LNCAP (cell line): ENCODE results near the gene BLOC1S4.

Experiments used
- CTCF ChIP-seq: fragments of 450-650 bp; IDR thresholded peaks from 2 replicates; pipeline ENCODE4 v1.5.1; 2017; ENCODE audit warnings: mild to moderate bottlenecking

BLOC1S4 gene

GRCh38 chr4:6694177-6694901 is 21.6 kb upstream of the BLOC1S4 start:
- TF ChIP-seq CTCF = no peak

- TF ChIP-seq CTCF = no peak
Observed at GRCh38 chr4:6695660-6696610, 20.0 kb upstream of the BLOC1S4 start.

GRCh38 chr4:6696611-6697010 is 19.4 kb upstream of the BLOC1S4 start:
- no peak for TF ChIP-seq CTCF

GRCh38 chr4:6697131-6697530 is 18.8 kb upstream of the BLOC1S4 start:
- TF ChIP-seq CTCF = no peak

- no peak for TF ChIP-seq CTCF
Observed at GRCh38 chr4:6699388-6699787, 16.6 kb upstream of the BLOC1S4 start.

- no peak for TF ChIP-seq CTCF
Observed at GRCh38 chr4:6699903-6700302, 16.1 kb upstream of the BLOC1S4 start.

GRCh38 chr4:6701371-6701770 is 14.6 kb upstream of the BLOC1S4 start:
- TF ChIP-seq CTCF = no peak
